CD4-positive, alpha-beta T cell treated with Interleukin-15 for 1 hour (primary cell): Measurements from ENCODE around the gene RECQL5.

ENCODE experiments used
- DNase-seq: peaks from one replicate; pipeline ENCODE4 v3.0.0-alpha.2; 2020

The RECQL5 gene

GRCh38 chr17:75632863-75633485 is 34.0 kb downstream of the RECQL5 start, which contains the start of gene SMIM5:
Gene SMIM5, plus strand, starts transcription at chr17:75633434. Its CDS starts 6,768 bp downstream, at chr17:75640202.
- DNase-seq = peak; percentile 77

DNA sequence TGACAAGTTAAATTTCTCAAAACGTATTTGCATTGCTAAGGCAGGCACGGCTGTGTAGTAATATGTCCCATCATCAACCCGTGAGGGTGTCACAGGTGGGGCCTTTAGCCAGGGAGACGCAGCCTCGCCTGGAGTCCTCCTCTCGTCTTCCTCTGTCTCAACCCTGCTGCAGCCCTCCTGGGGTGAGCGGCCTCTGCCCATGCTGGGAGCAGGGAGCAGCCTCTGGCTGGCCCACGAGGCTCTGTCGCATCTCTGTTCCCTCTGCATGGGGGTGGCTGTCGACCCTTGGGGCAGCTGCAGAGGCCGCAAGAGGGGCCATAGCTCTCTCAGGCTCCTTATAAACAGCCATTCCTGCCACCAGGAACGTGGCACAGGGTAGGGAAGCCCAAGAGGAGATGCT is 34.5 kb downstream of the RECQL5 start:
- no peak for DNase-seq

- no peak for DNase-seq
These were observed 35.6 kb downstream of the RECQL5 start for GRCh38 chr17:75631353-75631752.

DNA sequence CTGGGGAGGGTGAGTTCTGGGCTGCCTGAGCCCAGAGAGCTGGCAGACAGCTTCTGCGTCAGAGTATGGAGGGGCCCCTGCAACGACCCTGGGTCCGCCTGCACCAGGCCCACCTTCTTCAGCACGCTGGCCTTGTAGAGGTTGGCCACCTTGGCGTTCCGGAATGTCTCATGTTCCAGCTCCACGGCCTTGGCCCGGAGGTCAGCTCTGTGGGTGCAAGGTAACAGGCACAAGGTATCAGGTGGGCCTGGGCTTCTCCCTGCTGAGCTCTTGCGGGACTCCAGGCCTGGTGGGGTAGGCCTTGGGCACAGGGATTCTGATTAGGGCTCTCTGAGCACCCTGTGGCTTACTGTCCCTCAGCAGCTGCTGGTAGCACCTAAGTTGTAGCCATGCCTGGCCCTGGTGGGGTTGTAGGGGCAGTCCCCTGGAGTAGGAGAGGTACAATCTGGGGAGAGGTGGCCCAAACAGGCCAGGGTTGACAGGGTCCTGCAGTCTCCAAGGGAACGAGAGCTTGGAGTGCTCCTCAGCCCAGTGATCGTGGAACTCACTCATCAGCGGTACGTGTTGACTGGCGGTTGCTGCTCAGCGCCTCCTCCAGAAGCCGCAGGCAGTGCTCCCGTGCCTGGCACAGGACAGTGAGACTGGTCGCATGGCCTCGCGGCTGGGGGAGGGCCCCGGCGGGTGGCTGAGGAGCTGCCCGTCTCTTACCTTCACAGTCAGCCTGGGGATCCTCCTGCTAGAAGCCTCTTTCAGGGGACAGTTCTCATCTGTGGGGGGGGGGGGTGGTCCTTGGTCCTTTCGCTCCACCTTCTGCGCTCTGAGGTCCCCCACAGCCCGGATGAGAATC is 36.7 kb downstream of the RECQL5 start:
- no peak for DNase-seq

GRCh38 chr17:75629157-75629556 is 37.8 kb downstream of the RECQL5 start:
- DNase-seq = no peak

GRCh38 chr17:75628425-75628824 is 38.5 kb downstream of the RECQL5 start:
- DNase-seq = no peak

DNA sequence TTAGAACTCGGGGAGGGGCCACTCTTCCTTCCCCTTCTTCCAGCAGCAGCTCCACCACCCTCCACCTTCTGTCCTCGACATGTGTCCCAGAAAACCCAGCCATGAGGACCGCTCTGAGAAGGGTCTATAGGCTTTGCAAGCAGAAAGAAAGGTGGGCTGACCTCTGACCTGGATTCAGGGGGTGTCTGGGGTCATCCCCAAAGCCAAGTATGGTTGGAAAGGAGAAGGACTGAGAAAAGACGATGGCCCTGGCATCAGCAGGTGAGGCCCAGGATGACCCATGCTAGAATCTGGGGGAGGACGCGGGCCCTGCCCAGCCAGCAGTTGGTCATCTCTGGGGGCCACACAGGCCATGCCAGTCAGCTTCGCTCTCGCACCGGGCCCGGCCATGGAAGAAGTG is 39.9 kb downstream of the RECQL5 start:
- DNase-seq = no peak

DNA sequence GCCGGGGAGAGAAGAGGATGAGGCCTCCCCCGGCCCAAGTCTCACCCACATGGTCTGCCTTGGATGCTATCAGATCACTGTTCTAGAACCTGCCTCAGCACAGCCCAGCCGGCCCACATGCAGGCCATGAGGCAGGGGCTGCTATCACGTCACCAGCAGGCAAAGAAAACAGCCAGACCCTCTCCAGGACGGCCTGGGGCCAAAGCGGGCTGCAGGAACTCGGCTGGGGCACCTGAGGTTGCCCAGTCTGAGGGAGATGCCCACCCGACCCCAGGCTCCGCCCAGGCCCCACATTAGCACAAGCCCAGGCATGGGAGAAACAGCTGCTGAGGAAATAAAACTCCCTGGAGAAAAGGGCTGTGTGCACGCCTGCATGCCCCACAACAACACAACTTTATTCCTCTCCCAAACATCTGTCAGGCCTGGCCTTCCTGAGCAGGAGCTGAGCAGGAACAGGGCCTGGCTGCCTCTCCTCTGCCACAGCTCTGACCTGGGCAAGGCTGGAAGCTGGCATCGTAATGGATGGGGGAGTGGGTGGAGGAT is 40.4 kb downstream of the RECQL5 start:
- DNase-seq = no peak

GRCh38 chr17:75625813-75626486 is 41.0 kb downstream of the RECQL5 start:
- DNase-seq = no peak

GRCh38 chr17:75624714-75625345 is 42.1 kb downstream of the RECQL5 start:
- no peak for DNase-seq

DNA sequence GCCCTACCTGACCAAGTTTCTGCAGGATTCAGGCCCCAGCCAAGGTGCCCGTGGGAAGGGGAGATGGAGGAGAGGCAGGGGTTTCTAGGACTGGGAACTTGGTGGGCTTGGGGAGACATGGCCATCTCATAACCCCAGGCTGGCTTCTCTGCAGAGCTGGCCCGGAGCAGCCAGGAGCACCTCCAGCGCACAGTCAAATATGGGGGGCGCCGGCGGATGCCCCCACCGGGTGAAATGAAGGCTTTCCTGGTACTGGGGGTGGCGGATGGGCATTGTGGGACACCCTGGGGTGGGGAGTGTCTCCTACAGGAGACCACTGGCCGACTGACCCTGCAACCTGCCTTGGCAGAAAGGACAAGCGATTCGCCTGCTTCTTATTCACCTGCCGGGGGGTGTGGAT is 42.9 kb downstream of the RECQL5 start:
- no peak for DNase-seq

DNA sequence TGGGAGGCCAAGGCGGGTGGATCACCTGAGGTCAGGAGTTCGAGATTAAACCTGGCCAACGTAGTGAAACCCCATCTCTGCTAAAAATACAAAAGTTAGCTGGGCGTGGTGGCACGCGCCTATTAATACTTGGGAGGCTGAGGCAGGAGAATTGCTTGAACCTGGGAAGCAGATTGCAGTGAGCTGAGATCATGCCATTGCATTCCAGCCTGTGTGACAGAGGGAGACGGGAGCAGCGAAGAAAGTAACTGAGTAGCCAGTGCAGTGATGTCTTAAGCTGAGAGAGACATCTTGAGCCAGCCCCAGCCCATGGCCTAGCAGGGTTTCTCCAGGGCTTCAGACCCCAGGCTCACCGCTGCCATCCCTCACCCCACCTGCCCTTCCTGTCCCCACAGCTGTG is 43.6 kb downstream of the RECQL5 start:
- DNase-seq = no peak

DNA sequence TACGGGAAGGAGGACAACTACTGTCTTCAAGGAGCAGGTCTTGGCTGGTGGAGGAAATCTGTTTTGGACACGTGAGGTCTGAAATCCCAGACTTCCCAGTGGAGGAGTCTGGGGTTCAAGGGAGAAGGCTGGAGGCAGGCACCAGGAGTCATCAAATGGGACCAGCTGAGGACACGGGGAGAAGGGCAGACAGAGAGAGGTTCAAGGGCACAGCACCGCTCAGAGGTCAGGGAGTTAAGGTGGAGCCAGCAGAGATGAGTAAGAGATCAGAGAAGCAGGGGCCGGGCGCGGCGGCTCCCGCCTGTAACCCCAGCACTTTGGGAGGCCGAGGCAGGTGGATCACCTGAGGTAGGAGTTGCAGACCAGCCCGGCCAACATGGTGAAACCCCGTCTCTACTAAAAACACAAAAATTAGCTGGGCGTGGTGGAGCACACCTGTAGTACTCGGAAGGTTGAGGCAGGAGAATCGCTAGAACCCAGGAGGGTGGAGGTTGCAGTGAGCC is 44.1 kb downstream of the RECQL5 start:
- DNase-seq = no peak

- DNase-seq = no peak
These were observed 44.9 kb downstream of the RECQL5 start for GRCh38 chr17:75622076-75622475.

DNA sequence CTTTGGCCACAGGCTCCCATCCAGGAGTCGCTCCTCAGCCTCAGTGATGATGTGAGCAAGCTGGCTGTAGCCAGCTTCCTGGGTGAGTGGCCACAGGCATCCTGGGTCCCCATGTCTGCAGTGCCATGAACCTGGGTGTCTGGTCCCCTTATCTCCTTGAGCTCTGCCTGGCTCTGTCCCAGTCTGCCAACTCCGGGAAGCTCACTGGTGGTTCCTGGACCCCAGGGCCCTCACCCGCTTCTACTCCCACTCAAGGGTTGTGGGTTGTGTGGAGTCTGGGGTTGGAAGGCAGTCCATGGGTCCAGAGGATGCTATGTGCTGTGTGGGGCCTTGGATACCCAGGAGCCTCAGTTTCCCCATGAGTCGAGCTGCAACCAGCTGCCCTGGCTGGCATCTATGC is 45.5 kb downstream of the RECQL5 start:
- DNase-seq = no peak

- DNase-seq = no peak
These were observed 47.2 kb downstream of the RECQL5 start for GRCh38 chr17:75619506-75620431.

- no peak for DNase-seq
These were observed 49.3 kb downstream of the RECQL5 start for GRCh38 chr17:75617675-75618074.

GRCh38 chr17:75617218-75617617 is 49.7 kb downstream of the RECQL5 start:
- no peak for DNase-seq

GRCh38 chr17:75616521-75617122 is 50.3 kb downstream of the RECQL5 start:
- no peak for DNase-seq

DNA sequence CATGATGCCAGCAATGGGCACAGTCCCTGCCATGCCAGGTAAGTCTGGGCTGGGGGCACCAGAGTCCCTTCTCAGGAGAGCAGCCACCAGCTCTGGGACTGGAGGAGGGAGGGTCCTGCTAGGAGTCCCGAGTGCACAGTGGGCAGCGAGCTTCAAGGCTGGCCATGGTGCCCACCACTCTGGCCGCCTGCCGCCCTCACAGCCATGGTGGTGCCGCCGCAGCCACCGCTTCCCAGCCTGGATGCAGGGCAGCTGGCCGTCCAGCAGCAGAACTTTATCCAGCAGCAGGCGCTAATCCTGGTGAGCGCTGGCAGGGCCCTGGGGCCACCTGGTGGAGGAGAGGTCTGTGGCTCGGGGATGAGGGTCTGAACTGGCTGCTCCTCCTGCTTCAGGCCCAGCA is 51.7 kb downstream of the RECQL5 start:
- DNase-seq = no peak

GRCh38 chr17:75614556-75615270 is 52.2 kb downstream of the RECQL5 start:
- DNase-seq = no peak
